Transverse colon (tissue), 4 donors: ENCODE data around the gene RHEB. TPM values are rescaled to one million over a fixed set of nuclear protein-coding genes. Genes with fewer than 3 reads are reported as not detected.

ENCODE experiments used
- DNase-seq: peaks from one replicate; pipeline ENCODE4 v3.0.0-alpha.2; 2019
- H3K27ac ChIP-seq, 4 donors: fragments of 200-600 bp; sonication (generic); 2 replicates each; pipeline ENCODE4 v1.5.1; 2016 to 2018; ENCODE audit warnings: inconsistent platforms in 4 of 4
- H3K27me3 ChIP-seq: fragments of 200-600 bp; sonication (generic); 2 replicates; pipeline ENCODE4 v1.5.1; 2017; ENCODE audit warnings: inconsistent platforms
- H3K36me3 ChIP-seq, 4 donors: fragments of 200-600 bp; sonication (generic); 2 replicates each; pipeline ENCODE4 v1.5.1; 2017 to 2019; ENCODE audit warnings: inconsistent platforms in 4 of 4
- H3K4me1 ChIP-seq, 4 donors: fragments of 200-600 bp; sonication (generic); 2 replicates each; pipeline ENCODE4 v1.5.1; 2017 to 2020; ENCODE audit warnings: inconsistent platforms in 4 of 4
- H3K4me3 ChIP-seq, 4 donors: fragments of 200-600 bp; sonication (generic); 1 replicate in 1 of 4; 2 replicates in 3 of 4; pipeline versions ENCODE4 v1.5.1 to v1.6.1; 2017 to 2019; ENCODE audit warnings: inconsistent platforms in 4 of 4
- H3K9me3 ChIP-seq, 2 donors: fragments of 200-600 bp; sonication (generic); 2 replicates each; pipeline ENCODE4 v1.5.1; 2017 to 2019; ENCODE audit warnings: inconsistent platforms in 2 of 2
- CTCF ChIP-seq, 5 experiments: fragments of 200-600 bp in 3 of 5; fragments of 450-650 bp in 2 of 5; sonication (generic) in 3 of 5; IDR thresholded peaks; 1 replicate in 2 of 5; 2 replicates in 3 of 5; pipeline ENCODE4 v1.5.1; 2016 to 2017; ENCODE audit warnings: antibody characterized with exemption in 5 of 5, inconsistent platforms in 3 of 5, mild to moderate bottlenecking in 2 of 5, moderate library complexity in 1 of 5
- EP300 ChIP-seq: sonication (generic); formaldehyde crosslinking; IDR thresholded peaks from one replicate; pipeline ENCODE4 v1.6.1; 2017; ENCODE audit warnings: antibody characterized with exemption, low read depth
- POLR2A ChIP-seq: fragments of 450-650 bp; IDR thresholded peaks from one replicate; pipeline ENCODE4 v1.6.1; 2016; ENCODE audit warnings: antibody characterized with exemption, mild to moderate bottlenecking, moderate library complexity
- POLR2AphosphoS5 ChIP-seq, 3 donors: sonication (generic); formaldehyde crosslinking; IDR thresholded peaks; one replicate each; pipeline ENCODE4 v1.6.1; 2016; ENCODE audit warnings: antibody characterized with exemption in 3 of 3
- WGBS, 2 donors: methylation state at CpG; one replicate each; pipeline ENCODE4 v1.1.5; 2018; ENCODE audit warnings: low coverage in 1 of 2; 5-methylcytosine and 5-hydroxymethylcytosine counted together
- in situ Hi-C, 4 donors: fragments of 200-750 bp; cut with MboI; loops; one replicate each; pipeline versions ENCODE4 v1.15.0 to v1.15.1; 2017; ENCODE audit warnings: low sequenced_read_pairs in 3 of 4, low pct_ligation_motif_present in 1 of 4, low pct_unique_long_range_greater_than_20kb in 1 of 4
- intact Hi-C: fragments of 100-400 bp; cut with DNase I; formaldehyde crosslinking; loops from one replicate; pipeline ENCODE4 v1.15.1; 2023; ENCODE audit warnings: low total_unique reads
- total RNA-seq, 4 donors: library from RNA; depleted of rRNA; stranded (reverse); fragments of >200 nt; gene quantifications; one replicate each; pipeline ENCODE4 v1.1.0, GENCODE V29; 2016

RHEB gene
- total RNA-seq, 4 donors from 2014 or later: 12.7 to 70.5 (median 42.8) TPM

GRCh38 chr7:151434549-151434948 lies 85.1 kb downstream of the RHEB start:
- DNase-seq: no peak
- TF ChIP-seq POLR2A (no peak), POLR2AphosphoS5 (IDR thresholded peaks at IDR 0.05) (no peak), CTCF (IDR thresholded peaks at IDR 0.05) (no peak), EP300 (no peak)
- in situ Hi-C loops (no loop called here), intact Hi-C loops (no loop called here)
- no peaks in the 10 kb centered on the region for H3K9me3 ChIP-seq
- no peak overlapping the region for H3K27ac ChIP-seq
- H3K27me3 ChIP-seq: peaks cover 10% of the 10 kb centered on the region
- H3K4me3 ChIP-seq: no peak overlapping the region
- WGBS, 2 donors: 70 to 78% methylated on average over 4 of the region's 4 CpGs
- peaks cover 2 to 11% (median 6%) of the 10 kb centered on the region in 4 donors for H3K4me1 ChIP-seq
- no peaks in the 10 kb centered on the region for H3K36me3 ChIP-seq

GRCh38 chr7:151433721-151434400 lies 85.8 kb downstream of the RHEB start:
- H3K36me3 ChIP-seq: no peaks in the 10 kb centered on the region
- intact Hi-C loops: no loop called here
- TF ChIP-seq EP300 (no peak), POLR2A (no peak), CTCF (IDR thresholded peaks at IDR 0.05) (no peak), POLR2AphosphoS5 (IDR thresholded peaks at IDR 0.05) (no peak)
- H3K9me3 ChIP-seq: no peaks in the 10 kb centered on the region
- no peak for DNase-seq
- H3K4me3 ChIP-seq: no peak overlapping the region
- H3K4me1 ChIP-seq: peaks cover 0 to 12% (median 7%) of the 10 kb centered on the region in 4 donors
- no peak overlapping the region for H3K27ac ChIP-seq
- peaks cover 3% of the 10 kb centered on the region for H3K27me3 ChIP-seq
- in situ Hi-C loops: no loop called here
- WGBS, 2 donors: 91% methylated on average over 15 of the region's 15 CpGs; no CpG with 5 or more reads in 1 of the 2 donors

GRCh38 chr7:151432658-151433521 lies 86.8 kb downstream of the RHEB start:
- Histone ChIP-seq H3K36me3 (no peaks in the 10 kb centered on the region), H3K4me3 (no peak overlapping the region), H3K9me3 (no peaks in the 10 kb centered on the region), H3K27ac (no peak overlapping the region), H3K4me1 (peaks cover 0 to 18% (median 9%) of the 10 kb centered on the region in 4 donors), H3K27me3 (no peaks in the 10 kb centered on the region)
- TF ChIP-seq POLR2AphosphoS5 (IDR thresholded peaks at IDR 0.05): no peak
- TF ChIP-seq CTCF (IDR thresholded peaks at IDR 0.05): no peak
- no peak for TF ChIP-seq POLR2A
- TF ChIP-seq EP300: no peak
- no peak for DNase-seq
- intact Hi-C loops: no loop called here
- in situ Hi-C loops: no loop called here
- WGBS, 2 donors: 68% methylated on average over 12 of the region's 14 CpGs; no CpG with 5 or more reads in 1 of the 2 donors

GRCh38 chr7:151431768-151432311 lies 87.9 kb downstream of the RHEB start:
- Histone ChIP-seq H3K4me1 (peaks cover 2 to 17% (median 9%) of the 10 kb centered on the region in 4 donors), H3K27ac (no peak overlapping the region), H3K27me3 (no peaks in the 10 kb centered on the region), H3K4me3 (no peak overlapping the region), H3K9me3 (no peaks in the 10 kb centered on the region), H3K36me3 (no peaks in the 10 kb centered on the region)
- in situ Hi-C loops (no loop called here), intact Hi-C loops (no loop called here)
- DNase-seq: no peak
- TF ChIP-seq POLR2AphosphoS5 (IDR thresholded peaks at IDR 0.05) (no peak), CTCF (IDR thresholded peaks at IDR 0.05) (no peak), POLR2A (no peak), EP300 (no peak)
- WGBS, 2 donors: 90% methylated on average over 22 of the region's 25 CpGs; no CpG with 5 or more reads in 1 of the 2 donors
